A673 (cell line): ENCODE measurements around the gene DPF1. TPM values are rescaled to one million over a fixed set of nuclear protein-coding genes. Genes with fewer than 3 reads are reported as not detected.

Experiments
- BruUV-seq: library from RNA; stranded (reverse); fragments of 400-500 nt; replicated peaks from 2 replicates; lab custom pipeline; 2021; lab: Mats Ljungman, UMichigan
- CTCF ChIA-PET: fragments of 300-600 bp; sonication (Branson Sonifier 250); formaldehyde crosslinking; loops from one replicate; lab custom pipeline; 2022; ENCODE audit warnings: antibody characterized with exemption; lab: Charles Lee
- POLR2A ChIA-PET: fragments of 300-600 bp; sonication (Branson Sonifier 250); formaldehyde crosslinking; loops from one replicate; lab custom pipeline; 2022; ENCODE audit warnings: antibody characterized with exemption; ENCODE audit not compliant: low non-redundant PET; lab: Charles Lee
- DNase-seq: peaks from one replicate; pipeline ENCODE4 v3.0.0-alpha.2; 2015; ENCODE audit warnings: low spot score
- H3K27ac ChIP-seq: fragments of 200-600 bp; sonication (generic); 2 replicates; pipeline ENCODE4 v1.5.1; 2016; ENCODE audit warnings: mixed run types, low read depth, mild to moderate bottlenecking, mixed read lengths, antibody characterized with exemption, low read length; ENCODE audit not compliant: poor library complexity, severe bottlenecking
- H3K27me3 ChIP-seq: fragments of 200-600 bp; sonication (generic); replicated peaks from 2 replicates; pipeline ENCODE4 v1.6.1; 2017; ENCODE audit warnings: mixed run types, low read depth, mild to moderate bottlenecking, mixed read lengths, antibody characterized with exemption, low read length; ENCODE audit not compliant: insufficient read depth, poor library complexity
- H3K36me3 ChIP-seq: fragments of 200-600 bp; sonication (generic); 2 replicates; pipeline ENCODE4 v1.6.1; 2016; ENCODE audit warnings: mixed run types, mild to moderate bottlenecking, mixed read lengths, antibody characterized with exemption, low read length; ENCODE audit not compliant: insufficient read depth, poor library complexity, severe bottlenecking
- H3K4me1 ChIP-seq: fragments of 200-600 bp; sonication (generic); 2 replicates; pipeline ENCODE4 v1.6.1; 2017; ENCODE audit warnings: mixed run types, mild to moderate bottlenecking, mixed read lengths, antibody characterized with exemption, low read length; ENCODE audit not compliant: insufficient read depth, poor library complexity, severe bottlenecking
- H3K4me3 ChIP-seq: fragments of 200-600 bp; sonication (generic); 2 replicates; pipeline ENCODE4 v1.5.1; 2016; ENCODE audit warnings: low read depth, mixed run types, mild to moderate bottlenecking, mixed read lengths, low read length; ENCODE audit not compliant: poor library complexity, severe bottlenecking
- H3K9me3 ChIP-seq: fragments of 200-600 bp; sonication (generic); 2 replicates; pipeline ENCODE4 v1.6.1; 2016; ENCODE audit warnings: mixed run types, low read depth, mild to moderate bottlenecking, mixed read lengths, antibody characterized with exemption, low read length; ENCODE audit not compliant: poor library complexity, severe bottlenecking
- EZH2 ChIP-seq: fragments of 200-600 bp; sonication (generic); IDR thresholded peaks from 2 replicates; pipeline ENCODE4 v1.6.1; 2017; ENCODE audit warnings: borderline replicate concordance, low read depth, mild to moderate bottlenecking, mixed read lengths, antibody characterized with exemption, low read length; ENCODE audit not compliant: poor library complexity, severe bottlenecking
- intact Hi-C: fragments of 100-400 bp; cut with micrococcal nuclease; formaldehyde crosslinking; loops from one replicate; pipeline ENCODE4 v1.10.0; 2022; ENCODE audit not compliant: unreplicated experiment
- total RNA-seq: library from RNA; stranded (reverse); gene quantifications from 2 replicates; pipeline ENCODE4 v1.2.3, GENCODE V29; 2021
- TF ChIP-seq, protein P1 (sequence below): fragments of 300-800, 200-600 bp; sonication (generic); conservative IDR thresholded peaks from 2 replicates; pipeline ENCODE4 v1.5.1; 2017; ENCODE audit warnings: low read depth, mild to moderate bottlenecking, antibody characterized with exemption, low read length, moderate library complexity, mixed read lengths

Gene DPF1
- total RNA-seq, 1 experiment from 2014 or later: 6.3 TPM

- Histone ChIP-seq H3K36me3 (no peaks in the 10 kb centered on the region), H3K27me3 (no peaks in the 10 kb centered on the region), H3K9me3 (no peaks in the 10 kb centered on the region), H3K27ac (no peak overlapping the region), H3K4me3 (no peak overlapping the region), H3K4me1 (peaks cover 6% of the 10 kb centered on the region)
- ChIA-PET POLR2A (no interaction called here), CTCF (no interaction called here)
- TF ChIP-seq, protein P1, sequence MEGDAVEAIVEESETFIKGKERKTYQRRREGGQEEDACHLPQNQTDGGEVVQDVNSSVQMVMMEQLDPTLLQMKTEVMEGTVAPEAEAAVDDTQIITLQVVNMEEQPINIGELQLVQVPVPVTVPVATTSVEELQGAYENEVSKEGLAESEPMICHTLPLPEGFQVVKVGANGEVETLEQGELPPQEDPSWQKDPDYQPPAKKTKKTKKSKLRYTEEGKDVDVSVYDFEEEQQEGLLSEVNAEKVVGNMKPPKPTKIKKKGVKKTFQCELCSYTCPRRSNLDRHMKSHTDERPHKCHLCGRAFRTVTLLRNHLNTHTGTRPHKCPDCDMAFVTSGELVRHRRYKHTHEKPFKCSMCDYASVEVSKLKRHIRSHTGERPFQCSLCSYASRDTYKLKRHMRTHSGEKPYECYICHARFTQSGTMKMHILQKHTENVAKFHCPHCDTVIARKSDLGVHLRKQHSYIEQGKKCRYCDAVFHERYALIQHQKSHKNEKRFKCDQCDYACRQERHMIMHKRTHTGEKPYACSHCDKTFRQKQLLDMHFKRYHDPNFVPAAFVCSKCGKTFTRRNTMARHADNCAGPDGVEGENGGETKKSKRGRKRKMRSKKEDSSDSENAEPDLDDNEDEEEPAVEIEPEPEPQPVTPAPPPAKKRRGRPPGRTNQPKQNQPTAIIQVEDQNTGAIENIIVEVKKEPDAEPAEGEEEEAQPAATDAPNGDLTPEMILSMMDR: no peak
- TF ChIP-seq EZH2: no peak
- BruUV-seq: no TSS peak
- no peak for DNase-seq
- intact Hi-C loops: no loop called here
Observed at GRCh38 chr19:38265921-38266429, 42.0 kb upstream of the DPF1 start.

DNA sequence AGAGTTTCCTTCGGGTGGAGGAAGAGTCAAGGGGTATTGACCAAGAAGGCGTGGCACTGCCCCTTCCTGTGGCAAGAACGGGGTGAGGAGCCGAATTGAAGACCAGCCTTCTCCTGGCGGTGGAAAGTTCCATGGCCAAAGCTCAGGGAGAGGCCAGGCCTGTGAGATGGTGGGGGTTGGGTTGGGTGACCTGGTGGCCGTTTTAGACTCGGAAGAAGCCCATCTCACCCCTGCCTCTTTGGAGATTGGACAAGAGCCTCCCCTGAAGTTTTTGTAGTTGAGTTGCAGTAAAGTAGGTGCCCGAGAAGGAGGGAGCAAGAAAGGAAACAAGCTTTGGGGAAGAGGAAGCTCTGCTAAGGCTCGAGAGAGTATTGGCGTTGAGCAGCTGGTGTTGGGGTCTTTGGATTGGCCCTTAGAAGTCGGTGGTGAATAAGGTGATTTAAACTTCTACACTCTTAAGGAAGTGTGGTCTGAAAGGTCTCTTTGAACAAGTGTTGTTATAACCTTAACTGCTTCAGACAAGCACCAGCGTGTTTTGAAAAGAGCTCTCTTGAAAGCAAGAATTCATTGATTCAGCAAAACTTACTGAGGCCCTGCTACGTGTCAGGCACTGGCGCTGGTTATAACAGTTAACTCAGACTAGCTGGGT lies 41.3 kb upstream of the DPF1 start:
- DNase-seq: no peak
- intact Hi-C loops: no loop called here
- no TSS peak for BruUV-seq
- CTCF ChIA-PET: no interaction called here
- Histone ChIP-seq H3K36me3 (no peaks in the 10 kb centered on the region), H3K4me3 (no peak overlapping the region), H3K27ac (no peak overlapping the region), H3K9me3 (no peaks in the 10 kb centered on the region), H3K27me3 (no peaks in the 10 kb centered on the region), H3K4me1 (peaks cover 6% of the 10 kb centered on the region)
- TF ChIP-seq, protein P1: no peak
- no peak for TF ChIP-seq EZH2
- POLR2A ChIA-PET: no interaction called here

GRCh38 chr19:38264486-38265212 lies 40.6 kb upstream of the DPF1 start, which contains the start of gene SPINT2:
Gene SPINT2, plus strand, starts transcription at chr19:38264573. Its CDS starts 320 bp downstream, at chr19:38264893.
- H3K4me1 ChIP-seq: peaks cover 6% of the 10 kb centered on the region
- intact Hi-C loops: no loop called here
- no peak within 1 kb of the TSS for H3K27ac ChIP-seq
- TF ChIP-seq, protein P1: no peak
- no peak for TF ChIP-seq EZH2
- BruUV-seq: no TSS peak
- CTCF ChIA-PET: interaction anchor here (0.5 kb wide), 1 partner anchor 138 kb away, joined by 3 read pairs; no protein-coding TSS in a partner anchor
- H3K27me3 ChIP-seq: no peaks in the 10 kb centered on the region
- POLR2A ChIA-PET: no interaction called here
- no peaks in the 10 kb centered on the region for H3K36me3 ChIP-seq
- no peaks in the 10 kb centered on the region for H3K9me3 ChIP-seq
- peak within 1 kb of the TSS; percentile 41 for H3K4me3 ChIP-seq
- no peak for DNase-seq
